Measurements from ENCODE around the gene IL5RA. TPM values are rescaled to one million over a fixed set of nuclear protein-coding genes. Genes with fewer than 3 reads are reported as not detected.

Gene IL5RA, protein sequence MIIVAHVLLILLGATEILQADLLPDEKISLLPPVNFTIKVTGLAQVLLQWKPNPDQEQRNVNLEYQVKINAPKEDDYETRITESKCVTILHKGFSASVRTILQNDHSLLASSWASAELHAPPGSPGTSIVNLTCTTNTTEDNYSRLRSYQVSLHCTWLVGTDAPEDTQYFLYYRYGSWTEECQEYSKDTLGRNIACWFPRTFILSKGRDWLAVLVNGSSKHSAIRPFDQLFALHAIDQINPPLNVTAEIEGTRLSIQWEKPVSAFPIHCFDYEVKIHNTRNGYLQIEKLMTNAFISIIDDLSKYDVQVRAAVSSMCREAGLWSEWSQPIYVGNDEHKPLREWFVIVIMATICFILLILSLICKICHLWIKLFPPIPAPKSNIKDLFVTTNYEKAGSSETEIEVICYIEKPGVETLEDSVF
- not detected in 2 replicates for total RNA-seq
- long read RNA-seq, partial matches to known transcripts, result 0 of 1 reads
- long read RNA-seq, other reads (novel, unspliced or antisense), result 1 of 1 reads

DNA sequence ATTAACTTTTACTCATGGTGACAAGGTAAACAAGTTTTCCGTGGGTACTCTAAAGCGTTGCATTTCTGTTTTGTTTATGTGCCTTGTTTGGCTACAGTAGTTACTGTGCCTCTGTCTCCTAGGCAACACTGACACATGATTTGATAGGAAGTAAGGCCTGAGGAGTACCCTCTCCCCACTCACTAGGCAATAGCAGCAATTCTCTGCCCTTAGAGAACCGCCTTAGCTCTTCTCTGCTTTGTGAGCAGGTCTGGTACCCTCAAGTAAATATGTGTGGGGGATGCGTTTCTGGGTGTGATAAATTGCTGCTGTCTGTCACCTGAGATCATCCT, at the start of gene IL5RA:
Gene IL5RA (minus strand): TSS at position 76 of the 332 bp plus-strand sequence. CDS start 5,390 bp downstream, outside the sequence.
- H3K4me1 Mint-ChIP-seq (ENCODE audit: unreplicated experiment), result no peaks in the 10 kb centered on the region
- H3K27ac Mint-ChIP-seq (ENCODE audit: unreplicated experiment), result no peak within 1 kb of the TSS
- peaks cover 30% of the 10 kb centered on the region for H3K27me3 Mint-ChIP-seq (ENCODE audit: unreplicated experiment)
- no peak for DNase-seq (ENCODE audit: extremely low spot score, unreplicated experiment)
- TF ChIP-seq, protein P1, sequence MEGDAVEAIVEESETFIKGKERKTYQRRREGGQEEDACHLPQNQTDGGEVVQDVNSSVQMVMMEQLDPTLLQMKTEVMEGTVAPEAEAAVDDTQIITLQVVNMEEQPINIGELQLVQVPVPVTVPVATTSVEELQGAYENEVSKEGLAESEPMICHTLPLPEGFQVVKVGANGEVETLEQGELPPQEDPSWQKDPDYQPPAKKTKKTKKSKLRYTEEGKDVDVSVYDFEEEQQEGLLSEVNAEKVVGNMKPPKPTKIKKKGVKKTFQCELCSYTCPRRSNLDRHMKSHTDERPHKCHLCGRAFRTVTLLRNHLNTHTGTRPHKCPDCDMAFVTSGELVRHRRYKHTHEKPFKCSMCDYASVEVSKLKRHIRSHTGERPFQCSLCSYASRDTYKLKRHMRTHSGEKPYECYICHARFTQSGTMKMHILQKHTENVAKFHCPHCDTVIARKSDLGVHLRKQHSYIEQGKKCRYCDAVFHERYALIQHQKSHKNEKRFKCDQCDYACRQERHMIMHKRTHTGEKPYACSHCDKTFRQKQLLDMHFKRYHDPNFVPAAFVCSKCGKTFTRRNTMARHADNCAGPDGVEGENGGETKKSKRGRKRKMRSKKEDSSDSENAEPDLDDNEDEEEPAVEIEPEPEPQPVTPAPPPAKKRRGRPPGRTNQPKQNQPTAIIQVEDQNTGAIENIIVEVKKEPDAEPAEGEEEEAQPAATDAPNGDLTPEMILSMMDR (IDR thresholded peaks at IDR 0.05), result no peak
- H3K9me3 Mint-ChIP-seq (ENCODE audit: unreplicated experiment), result no peaks in the 10 kb centered on the region
- no peak within 1 kb of the TSS for H3K4me3 Mint-ChIP-seq (ENCODE audit: unreplicated experiment)
- H3K36me3 Mint-ChIP-seq (ENCODE audit: unreplicated experiment), result no peaks in the 10 kb centered on the region

DNA sequence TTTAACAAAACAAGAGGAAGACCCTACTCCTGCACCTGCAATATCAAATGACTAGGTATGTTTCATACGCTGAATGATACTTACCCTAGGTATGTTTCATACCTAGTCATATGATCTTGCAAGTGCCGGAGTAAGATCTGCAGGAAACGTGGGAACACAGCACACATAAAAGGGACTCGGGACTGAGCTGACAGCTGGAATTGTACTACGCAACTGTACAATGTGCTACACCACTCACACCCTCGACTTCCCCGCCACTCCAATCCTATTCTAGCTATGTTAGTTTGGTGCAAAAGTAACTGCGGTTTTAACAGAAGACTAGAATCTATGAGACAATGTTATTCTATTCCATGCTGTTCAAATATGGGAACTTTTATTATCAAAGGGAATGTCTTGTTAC, 47.3 kb upstream of the IL5RA start:
- Mint-ChIP-seq H3K4me1 (ENCODE audit: unreplicated experiment) (peaks cover 6% of the 10 kb centered on the region), H3K9me3 (ENCODE audit: unreplicated experiment) (no peaks in the 10 kb centered on the region)
- TF ChIP-seq, protein P1 (IDR thresholded peaks at IDR 0.05), result no peak

DNA sequence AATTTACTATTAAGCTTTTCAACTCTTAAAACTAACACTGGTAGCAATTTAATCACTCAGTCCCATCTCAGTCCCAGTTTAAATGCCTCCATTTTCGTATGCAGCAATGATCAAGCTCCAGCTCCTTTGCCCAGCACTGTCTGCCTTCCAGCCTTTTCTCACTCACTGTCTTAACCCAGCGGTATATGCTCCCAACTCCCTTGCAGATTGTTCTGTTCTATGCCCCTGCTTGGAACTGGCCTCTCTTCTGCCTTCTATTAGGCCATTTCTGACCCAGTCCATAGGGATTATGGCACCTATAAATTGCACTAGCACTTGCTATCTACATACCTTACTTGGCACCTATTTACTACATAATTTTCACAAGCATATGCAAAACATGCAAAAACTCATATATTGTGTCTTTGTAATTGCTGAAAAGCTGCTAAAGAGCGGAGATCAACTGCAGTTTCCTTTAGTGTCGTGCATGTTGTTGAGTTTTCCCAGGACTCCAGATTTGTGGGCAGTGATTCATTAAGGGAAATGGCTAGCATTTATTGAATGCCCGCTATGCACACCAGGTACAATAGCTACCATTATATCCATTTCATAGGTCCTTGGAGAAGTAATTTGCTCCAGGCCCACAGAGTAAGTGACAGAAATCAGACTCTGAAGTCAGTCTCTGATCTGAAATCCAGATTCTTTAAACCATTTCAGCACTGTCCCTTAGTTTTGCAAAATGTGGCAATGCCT, 44.9 kb upstream of the IL5RA start:
- Mint-ChIP-seq H3K27ac (ENCODE audit: unreplicated experiment) (no peak overlapping the region), H3K36me3 (ENCODE audit: unreplicated experiment) (peaks cover 57% of the 10 kb centered on the region), H3K9me3 (ENCODE audit: unreplicated experiment) (no peaks in the 10 kb centered on the region), H3K4me1 (ENCODE audit: unreplicated experiment) (no peaks in the 10 kb centered on the region), H3K27me3 (ENCODE audit: unreplicated experiment) (no peaks in the 10 kb centered on the region), H3K4me3 (ENCODE audit: unreplicated experiment) (no peak overlapping the region)
- TF ChIP-seq, protein P1 (IDR thresholded peaks at IDR 0.05), result no peak
- no peak for DNase-seq (ENCODE audit: extremely low spot score, unreplicated experiment)

More for the DNA sequence above, 47.3 kb upstream of the IL5RA start:
- no peak overlapping the region for H3K27ac Mint-ChIP-seq (ENCODE audit: unreplicated experiment)
- H3K36me3 Mint-ChIP-seq (ENCODE audit: unreplicated experiment), result peaks cover 41% of the 10 kb centered on the region
- no peak overlapping the region for H3K4me3 Mint-ChIP-seq (ENCODE audit: unreplicated experiment)
- DNase-seq (ENCODE audit: extremely low spot score, unreplicated experiment), result no peak
- H3K27me3 Mint-ChIP-seq (ENCODE audit: unreplicated experiment), result no peaks in the 10 kb centered on the region

DNA sequence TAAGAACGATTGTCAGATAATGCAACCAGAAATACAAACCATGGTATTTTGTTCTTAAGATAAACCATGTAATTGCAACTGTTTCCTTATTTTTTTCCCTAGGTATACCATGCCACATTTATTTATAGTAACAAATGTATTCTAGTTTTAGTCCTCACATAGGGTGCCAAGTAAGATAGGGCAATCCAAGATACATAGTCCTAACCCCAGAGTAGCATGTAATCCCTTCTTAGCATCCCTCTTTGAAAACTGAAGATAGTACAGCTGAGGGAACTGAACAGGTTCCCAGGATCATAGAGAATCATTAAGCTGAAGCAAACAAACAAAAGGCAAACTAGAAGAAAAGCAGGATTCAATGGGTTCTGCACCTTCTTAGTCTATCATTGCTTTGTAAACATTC, 41.3 kb upstream of the IL5RA start:
- Mint-ChIP-seq H3K4me1 (ENCODE audit: unreplicated experiment) (no peaks in the 10 kb centered on the region), H3K27me3 (ENCODE audit: unreplicated experiment) (no peaks in the 10 kb centered on the region), H3K9me3 (ENCODE audit: unreplicated experiment) (no peaks in the 10 kb centered on the region), H3K36me3 (ENCODE audit: unreplicated experiment) (peaks cover 53% of the 10 kb centered on the region), H3K27ac (ENCODE audit: unreplicated experiment) (no peak overlapping the region), H3K4me3 (ENCODE audit: unreplicated experiment) (no peak overlapping the region)
- DNase-seq (ENCODE audit: extremely low spot score, unreplicated experiment), result no peak
- TF ChIP-seq, protein P1 (IDR thresholded peaks at IDR 0.05), result no peak

DNA sequence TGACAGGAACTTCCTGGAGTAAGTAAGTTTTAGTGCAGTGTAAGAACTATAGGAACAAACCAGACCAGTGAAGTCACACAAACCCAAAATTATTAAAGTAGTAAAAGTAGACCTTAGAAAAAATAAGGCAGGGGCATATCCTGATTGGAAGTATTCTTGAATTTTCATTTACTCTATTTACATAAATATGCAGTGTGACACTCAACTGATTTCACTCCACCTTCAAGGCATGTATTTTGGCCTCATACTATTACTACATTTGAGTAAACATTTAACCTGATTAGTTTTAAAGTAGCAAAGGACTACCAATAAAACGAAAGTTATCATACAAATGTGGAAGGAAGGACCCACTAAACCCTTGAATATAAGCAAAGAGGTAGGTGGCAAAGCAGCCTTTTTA, 39.4 kb upstream of the IL5RA start:
- H3K27me3 Mint-ChIP-seq (ENCODE audit: unreplicated experiment), result no peaks in the 10 kb centered on the region
- H3K4me1 Mint-ChIP-seq (ENCODE audit: unreplicated experiment), result no peaks in the 10 kb centered on the region
- peaks cover 58% of the 10 kb centered on the region for H3K36me3 Mint-ChIP-seq (ENCODE audit: unreplicated experiment)
- no peak overlapping the region for H3K27ac Mint-ChIP-seq (ENCODE audit: unreplicated experiment)
- TF ChIP-seq, protein P1 (IDR thresholded peaks at IDR 0.05), result no peak
- H3K4me3 Mint-ChIP-seq (ENCODE audit: unreplicated experiment), result no peak overlapping the region
- DNase-seq (ENCODE audit: extremely low spot score, unreplicated experiment), result no peak
- H3K9me3 Mint-ChIP-seq (ENCODE audit: unreplicated experiment), result no peaks in the 10 kb centered on the region
